ENCODE data around the gene CSRP3. TPM values are rescaled to one million over a fixed set of nuclear protein-coding genes. Genes with fewer than 3 reads are reported as not detected.

CSRP3 gene
- total and polyA plus RNA-seq, 7 donors, result 35.9 to 1,082 (median 710) TPM

- H3K4me3 ChIP-seq, result no peak overlapping the region
- ATAC-seq, result peak; percentile 46 to 73 (median 70)
- H3K27ac ChIP-seq, result peak overlapping the region; percentile 68
- TF ChIP-seq CTCF (IDR thresholded peaks at IDR 0.05), result no peak
- WGBS, 3 donors, result 45 to 64% (median 58%) methylated on average over 7 of the region's 7 CpGs
- intact Hi-C loops (cut with DNase I), result no loop called here
- H3K27me3 ChIP-seq (ENCODE audit: insufficient read depth in 3 of 3, low read length in 2 of 3), result no peaks in the 10 kb centered on the region
- peaks cover 7 to 63% of the 10 kb centered on the region in 2 donors for H3K36me3 ChIP-seq (ENCODE audit: insufficient read depth in 1 of 2, low read depth in 1 of 2)
- DNase-seq, result peak in 1 of 2 donors; percentile 58
- H3K9me3 ChIP-seq, result no peaks in the 10 kb centered on the region
- peaks cover 8% of the 10 kb centered on the region for H3K4me1 ChIP-seq
Observed at GRCh38 chr11:19191530-19192169, 10.1 kb downstream of the CSRP3 start.

- no peaks in the 10 kb centered on the region for H3K4me1 ChIP-seq
- DNase-seq, result no peak
- H3K27ac ChIP-seq, result no peak overlapping the region
- H3K9me3 ChIP-seq, result no peaks in the 10 kb centered on the region
- H3K4me3 ChIP-seq, result no peak overlapping the region
- intact Hi-C loops (cut with DNase I), result loop anchor here in 1 of 2 donors (10.0 kb wide), 1 partner anchor 57 kb away; the partner anchor contains the start of gene E2F8
- no peaks in the 10 kb centered on the region for H3K27me3 ChIP-seq (ENCODE audit: insufficient read depth in 3 of 3, low read length in 2 of 3)
- H3K36me3 ChIP-seq (ENCODE audit: insufficient read depth in 1 of 2, low read depth in 1 of 2), result peaks cover 10 to 97% of the 10 kb centered on the region in 2 donors
- WGBS, 3 donors, result 78 to 82% (median 79%) methylated on average over 9 of the region's 9 CpGs
- no peak for ATAC-seq
- TF ChIP-seq CTCF (IDR thresholded peaks at IDR 0.05), result no peak
Observed at GRCh38 chr11:19187833-19188258, 13.9 kb downstream of the CSRP3 start.

- intact Hi-C loops (cut with DNase I), result loop anchor here in 1 of 2 donors (10.0 kb wide), 1 partner anchor 58 kb away; the partner anchor contains the start of gene E2F8
- ATAC-seq (no peak), DNase-seq (no peak)
- H3K36me3 ChIP-seq (ENCODE audit: insufficient read depth in 1 of 2, low read depth in 1 of 2), result peaks cover 10 to 97% of the 10 kb centered on the region in 2 donors
- no peaks in the 10 kb centered on the region for H3K9me3 ChIP-seq
- no peaks in the 10 kb centered on the region for H3K27me3 ChIP-seq (ENCODE audit: insufficient read depth in 3 of 3, low read length in 2 of 3)
- no peak overlapping the region for H3K4me3 ChIP-seq
- no peaks in the 10 kb centered on the region for H3K4me1 ChIP-seq
- WGBS, 3 donors, result 47 to 61% (median 59%) methylated on average over 5 of the region's 5 CpGs
- no peak overlapping the region for H3K27ac ChIP-seq
- TF ChIP-seq CTCF (IDR thresholded peaks at IDR 0.05), result no peak
Observed at GRCh38 chr11:19187114-19187832, 14.5 kb downstream of the CSRP3 start.

- Histone ChIP-seq H3K27ac (no peak overlapping the region), H3K36me3 (ENCODE audit: insufficient read depth in 1 of 2, low read depth in 1 of 2) (peaks cover 8 to 97% of the 10 kb centered on the region in 2 donors)
Observed at GRCh38 chr11:19185516-19186052, 16.2 kb downstream of the CSRP3 start.

More at GRCh38 chr11:19185516-19186052, 16.2 kb downstream of the CSRP3 start:
- TF ChIP-seq CTCF (IDR thresholded peaks at IDR 0.05), result no peak
- H3K27me3 ChIP-seq (ENCODE audit: insufficient read depth in 3 of 3, low read length in 2 of 3), result no peaks in the 10 kb centered on the region
- H3K9me3 ChIP-seq, result no peaks in the 10 kb centered on the region
- ATAC-seq (no peak), DNase-seq (no peak)
- no peak overlapping the region for H3K4me3 ChIP-seq
- intact Hi-C loops (cut with DNase I), result loop anchor here in 1 of 2 donors (10.0 kb wide), 1 partner anchor 59 kb away; the partner anchor contains the start of gene E2F8
- 60 to 64% (median 63%) methylated on average over 6 of the region's 6 CpGs for WGBS, 3 donors
- H3K4me1 ChIP-seq, result no peaks in the 10 kb centered on the region

Measured in psoas muscle (tissue), 8 donors.